KMS-11 (cell line): Measurements from ENCODE around the gene CRYGD.

ENCODE experiments used
- H2AFZ ChIP-seq: fragments of 200-600 bp; sonication (generic); 2 replicates; pipeline ENCODE4 v1.6.1; 2016; ENCODE audit warnings: antibody characterized with exemption, mixed run types, low read depth
- H3K27ac ChIP-seq: fragments of 200-600 bp; sonication (generic); 2 replicates; pipeline ENCODE4 v1.6.1; 2016; ENCODE audit warnings: mild to moderate bottlenecking, mixed run types
- H3K27me3 ChIP-seq: fragments of 200-600 bp; sonication (generic); 2 replicates; pipeline ENCODE4 v1.6.1; 2017; ENCODE audit warnings: mild to moderate bottlenecking, low read depth, mixed run types, moderate library complexity; ENCODE audit not compliant: insufficient read depth
- H3K36me3 ChIP-seq: fragments of 200-600 bp; sonication (generic); 2 replicates; pipeline ENCODE4 v1.6.1; 2017; ENCODE audit warnings: mild to moderate bottlenecking, mixed run types; ENCODE audit not compliant: insufficient read depth
- H3K4me1 ChIP-seq: fragments of 200-600 bp; sonication (generic); 2 replicates; pipeline ENCODE4 v1.6.1; 2016; ENCODE audit warnings: mild to moderate bottlenecking, low read depth, mixed run types; ENCODE audit not compliant: poor library complexity, severe bottlenecking
- H3K4me2 ChIP-seq: fragments of 200-600 bp; sonication (generic); 2 replicates; pipeline ENCODE4 v1.7.0; 2016; ENCODE audit warnings: mild to moderate bottlenecking, mixed run types
- H3K4me3 ChIP-seq: fragments of 200-600 bp; sonication (generic); IDR thresholded peaks from 2 replicates; pipeline ENCODE4 v1.6.1; 2017; ENCODE audit warnings: low read depth, low read length, mixed read lengths; ENCODE audit not compliant: insufficient read depth
- H3K79me2 ChIP-seq: fragments of 200-600 bp; sonication (generic); 2 replicates; pipeline ENCODE4 v1.6.1; 2016; ENCODE audit warnings: low read depth, mixed run types; ENCODE audit not compliant: insufficient read depth
- H3K9ac ChIP-seq: fragments of 200-600 bp; sonication (generic); 2 replicates; pipeline ENCODE4 v1.6.1; 2016; ENCODE audit warnings: mild to moderate bottlenecking, mixed run types
- H4K20me1 ChIP-seq: fragments of 200-600 bp; sonication (generic); 2 replicates; pipeline ENCODE4 v1.6.1; 2016; ENCODE audit warnings: mild to moderate bottlenecking, mixed run types; ENCODE audit not compliant: insufficient read depth
- CTCF ChIP-seq: fragments of 200-600 bp; sonication (generic); conservative IDR thresholded peaks from 2 replicates; pipeline ENCODE4 v1.6.1; 2017; ENCODE audit warnings: low read depth, mild to moderate bottlenecking, antibody characterized with exemption, low read length, moderate library complexity, mixed read lengths

Gene CRYGD

GRCh38 chr2:208092093-208092832, 32.1 kb downstream of the CRYGD start:
- Histone ChIP-seq H3K4me3 (no peak overlapping the region), H3K79me2 (no peaks in the 10 kb centered on the region), H3K4me1 (no peaks in the 10 kb centered on the region), H3K36me3 (no peaks in the 10 kb centered on the region), H3K9ac (no peak overlapping the region), H2AFZ (no peak overlapping the region), H3K27ac (no peak overlapping the region), H3K27me3 (no peaks in the 10 kb centered on the region), H4K20me1 (no peaks in the 10 kb centered on the region), H3K4me2 (no peak overlapping the region)
- no peak for TF ChIP-seq CTCF

GRCh38 chr2:208090420-208090819, 33.9 kb downstream of the CRYGD start:
- H2AFZ ChIP-seq = no peak overlapping the region
- H4K20me1 ChIP-seq = no peaks in the 10 kb centered on the region
- H3K4me1 ChIP-seq = no peaks in the 10 kb centered on the region
- H3K27me3 ChIP-seq = no peaks in the 10 kb centered on the region
- H3K4me3 ChIP-seq = no peak overlapping the region
- no peaks in the 10 kb centered on the region for H3K79me2 ChIP-seq
- no peak overlapping the region for H3K27ac ChIP-seq
- no peak for TF ChIP-seq CTCF
- H3K4me2 ChIP-seq = no peak overlapping the region
- no peaks in the 10 kb centered on the region for H3K36me3 ChIP-seq
- H3K9ac ChIP-seq = no peak overlapping the region

GRCh38 chr2:208086029-208086428, 38.3 kb downstream of the CRYGD start:
- Histone ChIP-seq H3K4me1 (no peaks in the 10 kb centered on the region), H3K36me3 (no peaks in the 10 kb centered on the region), H2AFZ (no peak overlapping the region), H3K9ac (no peak overlapping the region), H3K4me3 (no peak overlapping the region), H3K4me2 (no peak overlapping the region), H3K79me2 (no peaks in the 10 kb centered on the region), H3K27me3 (no peaks in the 10 kb centered on the region), H3K27ac (no peak overlapping the region), H4K20me1 (no peaks in the 10 kb centered on the region)
- TF ChIP-seq CTCF = no peak

- Histone ChIP-seq H3K4me1 (no peaks in the 10 kb centered on the region), H3K4me3 (no peak overlapping the region), H3K9ac (no peak overlapping the region), H3K27ac (no peak overlapping the region), H2AFZ (no peak overlapping the region), H3K79me2 (no peaks in the 10 kb centered on the region), H4K20me1 (no peaks in the 10 kb centered on the region), H3K4me2 (no peak overlapping the region), H3K36me3 (no peaks in the 10 kb centered on the region), H3K27me3 (no peaks in the 10 kb centered on the region)
- no peak for TF ChIP-seq CTCF
Measured at GRCh38 chr2:208083807-208084206, 40.5 kb downstream of the CRYGD start.
